K562 (cell line): ENCODE measurements around the gene COQ7. TPM values are rescaled to one million over a fixed set of nuclear protein-coding genes. Genes with fewer than 3 reads are reported as not detected.

Source experiments
- ATAC-seq: fragments of 200-7000 bp; cut with Tn5 transposase; 3 replicates; pipeline ENCODE4 v1.9.1; 2020; ENCODE audit warnings: moderate library complexity
- BruUV-seq: library from RNA; stranded (reverse); fragments of 400-500 nt; replicated peaks from 2 replicates; lab custom pipeline; 2021; lab: Mats Ljungman, UMichigan
- CTCF ChIA-PET: fragments of 300-600 bp; formaldehyde crosslinking; extraction: SDS; loops from one replicate; lab custom pipeline; 2021; ENCODE audit warnings: low intra/inter-chr PET ratio; lab: Yijun Ruan, JAX
- POLR2A ChIA-PET: fragments of 300-600, 350-650 bp; sonication (Branson Sonifier 250); formaldehyde crosslinking; extraction: SDS; loops from one replicate; lab custom pipeline; 2021; ENCODE audit warnings: antibody characterized with exemption, inconsistent platforms; lab: Yijun Ruan, JAX
- DNase-seq, 4 experiments: peaks; one replicate each; pipeline versions ENCODE4 v3.0.0 to v3.0.0-alpha.2; 2011 to 2018; ENCODE audit warnings: low spot score in 3 of 4, mixed read lengths in 3 of 4; ENCODE audit errors: extremely low read depth in 1 of 4
- FAIRE-seq: peaks from 2 replicates; lab custom pipeline; 2011; peaks lifted over from hg19 to GRCh38; lab: Jason Lieb, UNC
- H2AFZ ChIP-seq: 2 replicates; pipeline ENCODE4 v1.6.0; 2011; ENCODE audit warnings: low read depth, low read length, control low read depth, inconsistent platforms
- H3K27ac ChIP-seq: fragments of 200-600 bp; 3 replicates; pipeline ENCODE4 v1.8.0; 2011; ENCODE audit warnings: low read depth, mild to moderate bottlenecking, control low read depth, inconsistent platforms, low read length, moderate library complexity, mixed read lengths; ENCODE audit errors: extremely low read depth
- H3K27me3 ChIP-seq, 2 experiments: fragments of 300-600 bp in 1 of 2; 2 replicates in 1 of 2; 3 replicates in 1 of 2; pipeline versions ENCODE4 v1.6.0 to v1.8.0; 2011; ENCODE audit warnings: inconsistent platforms in 2 of 2, low read length in 2 of 2, mild to moderate bottlenecking in 1 of 2, mixed read lengths in 1 of 2, moderate library complexity in 1 of 2; ENCODE audit not compliant: control insufficient read depth in 2 of 2, insufficient read depth in 2 of 2
- H3K36me3 ChIP-seq: fragments of 300-600 bp; 3 replicates; pipeline ENCODE4 v1.8.0; 2011; ENCODE audit warnings: mild to moderate bottlenecking, low read length, inconsistent platforms; ENCODE audit not compliant: control insufficient read depth, insufficient read depth
- H3K4me1 ChIP-seq, 2 experiments: fragments of 200-600 bp in 1 of 2; replicated peaks in 1 of 2; 2 replicates in 1 of 2; 3 replicates in 1 of 2; pipeline versions ENCODE4 v1.5.1 to v1.8.0; 2011; ENCODE audit warnings: inconsistent platforms in 2 of 2, low read length in 2 of 2, mild to moderate bottlenecking in 1 of 2, mixed read lengths in 1 of 2, moderate library complexity in 1 of 2; ENCODE audit not compliant: control insufficient read depth in 2 of 2, insufficient read depth in 2 of 2
- H3K4me2 ChIP-seq: 2 replicates; pipeline ENCODE4 v1.6.1; 2011; ENCODE audit warnings: low read length, control low read depth, inconsistent platforms, mixed read lengths; ENCODE audit not compliant: insufficient read depth
- H3K4me3 ChIP-seq: fragments of 200-600 bp; sonication (generic), shearing (Covaris generic); 2 replicates; pipeline ENCODE4 v1.5.1; 2016; ENCODE audit warnings: control low read depth, inconsistent platforms
- H3K79me2 ChIP-seq: fragments of 200-600 bp; 3 replicates; pipeline ENCODE4 v1.8.0; 2011; ENCODE audit warnings: low read length, inconsistent platforms; ENCODE audit not compliant: control insufficient read depth, insufficient read depth
- H3K9ac ChIP-seq, 2 experiments: 2 replicates each; pipeline versions ENCODE4 v1.6.0 to v1.6.1; 2011; ENCODE audit warnings: low read depth in 2 of 2, low read length in 2 of 2, control low read depth in 1 of 2, inconsistent platforms in 1 of 2, mild to moderate bottlenecking in 1 of 2, mixed read lengths in 1 of 2; ENCODE audit not compliant: insufficient read depth in 1 of 2
- H3K9me1 ChIP-seq: one replicate; pipeline ENCODE4 v1.6.0; 2011; ENCODE audit warnings: inconsistent platforms, mild to moderate bottlenecking, low read length, moderate library complexity; ENCODE audit not compliant: control insufficient read depth, insufficient read depth
- H3K9me3 ChIP-seq: replicated peaks from 2 replicates; pipeline ENCODE4 v1.5.1; 2011; ENCODE audit warnings: low read depth, low read length, inconsistent platforms; ENCODE audit not compliant: control insufficient read depth, insufficient read depth
- H4K20me1 ChIP-seq: replicated peaks from 2 replicates; pipeline ENCODE4 v1.6.1; 2011; ENCODE audit warnings: low read length, inconsistent platforms, mixed read lengths; ENCODE audit not compliant: control insufficient read depth, insufficient read depth
- BRF2 ChIP-seq: IDR thresholded peaks from 3 replicates; pipeline ENCODE4 v1.6.1; 2011; ENCODE audit warnings: borderline replicate concordance, mild to moderate bottlenecking; ENCODE audit not compliant: insufficient read length, insufficient read depth
- ETV1 ChIP-seq: fragments of 450-650 bp; conservative IDR thresholded peaks from 2 replicates; pipeline ENCODE4 v1.6.1; 2016; ENCODE audit warnings: missing genetic modification characterization, control low read depth, low read depth, missing compliant biosample characterization
- GATA2 ChIP-seq: sonication (generic); formaldehyde crosslinking; IDR thresholded peaks from 2 replicates; pipeline ENCODE4 v1.4.0; 2020; ENCODE audit warnings: mild to moderate bottlenecking, missing genetic modification reagents
- IRF2 ChIP-seq: sonication (generic); formaldehyde crosslinking; IDR thresholded peaks from 2 replicates; pipeline ENCODE4 v1.8.1; 2022; ENCODE audit warnings: mild to moderate bottlenecking, missing genetic modification reagents
- KAT8 ChIP-seq: fragments of 450-650 bp; IDR thresholded peaks from 2 replicates; pipeline ENCODE4 v1.6.1; 2016; ENCODE audit warnings: low read depth, mild to moderate bottlenecking
- NKRF ChIP-seq: fragments of 450-650 bp; IDR thresholded peaks from 2 replicates; pipeline ENCODE4 v1.6.1; 2016; ENCODE audit warnings: borderline replicate concordance
- NUFIP1 ChIP-seq: fragments of 450-650 bp; IDR thresholded peaks from 2 replicates; pipeline ENCODE4 v1.6.1; 2018; ENCODE audit not compliant: partially characterized antibody
- TCF7 ChIP-seq: sonication (generic); IDR thresholded peaks from 2 replicates; pipeline ENCODE4 v1.6.1; 2016; ENCODE audit warnings: antibody characterized with exemption, borderline replicate concordance
- TSHZ1 ChIP-seq: fragments of 250-450 bp; sonication (Bioruptor Pico); IDR thresholded peaks from 2 replicates; pipeline ENCODE4 v1.4.0; 2020; ENCODE audit warnings: mild to moderate bottlenecking, moderate library complexity
- ZBTB8A ChIP-seq: fragments of 450-650 bp; IDR thresholded peaks from 2 replicates; pipeline ENCODE4 v1.6.1; 2018; ENCODE audit warnings: mild to moderate bottlenecking, moderate library complexity; ENCODE audit not compliant: partially characterized antibody
- ZNF121 ChIP-seq: sonication (generic); formaldehyde crosslinking; conservative IDR thresholded peaks from 2 replicates; pipeline ENCODE4 v1.8.0; 2022; ENCODE audit warnings: missing genetic modification reagents
- ZNF165 ChIP-seq: fragments of 250-450 bp; sonication (Bioruptor Pico); IDR thresholded peaks from 2 replicates; pipeline ENCODE4 v1.4.0; 2020; ENCODE audit warnings: borderline replicate concordance
- ZNF232 ChIP-seq: sonication (generic); formaldehyde crosslinking; IDR thresholded peaks from 2 replicates; pipeline ENCODE4 v1.8.0; 2022; ENCODE audit warnings: mild to moderate bottlenecking, missing genetic modification reagents
- ZNF282 ChIP-seq: sonication (generic); formaldehyde crosslinking; IDR thresholded peaks from 2 replicates; pipeline ENCODE4 v1.8.1; 2023; ENCODE audit warnings: missing genetic modification reagents
- ZNF561 ChIP-seq: fragments of 450-650 bp; formaldehyde crosslinking; conservative IDR thresholded peaks from 2 replicates; pipeline ENCODE4 v1.4.0; 2020; ENCODE audit warnings: mild to moderate bottlenecking, moderate library complexity
- WGBS: fragments of 100-300 bp; shearing (Covaris generic); methylation state at CpG from one replicate; pipeline ENCODE4 v1.1.6; 2016; ENCODE audit warnings: low coverage, mixed read lengths; ENCODE audit not compliant: insufficient coverage; ENCODE audit errors: missing lambda C conversion rate; 5-methylcytosine and 5-hydroxymethylcytosine counted together
- in situ Hi-C: fragments of 300-500 bp; cut with MboI; formaldehyde crosslinking; loops from 4 replicates; pipeline ENCODE4 v1.15.0; 2018; ENCODE audit warnings: inconsistent platforms, mixed read lengths
- intact Hi-C: fragments of 100-400 bp; cut with micrococcal nuclease; formaldehyde crosslinking; loops from 2 replicates; pipeline ENCODE4 v1.14.2; 2022
- polyA plus RNA-seq, 8 experiments: library from polyadenylated mRNA; depleted of rRNA in 4 of 8; stranded (reverse) in 5 of 8; unstranded in 3 of 8; fragments of >200 nt; fragmentation: Nextera tagmentation in 2 of 8; fragmentation: Illumina TruSeq in 1 of 8; extraction: Ambion mirVana in 2 of 8; extraction: Trizol in 1 of 8; gene quantifications; 2 replicates each; pipeline versions ENCODE4 v1.2.1 to v1.2.3, GENCODE V29; 2011 to 2014; ENCODE audit warnings: inconsistent platforms in 1 of 8, missing spikeins in 1 of 8
- total RNA-seq, 7 experiments: library from RNA; depleted of rRNA in 6 of 7; stranded (reverse); fragments of >200 nt in 6 of 7; fragmentation: Illumina TruSeq in 2 of 7; extraction: Trizol in 2 of 7; gene quantifications; 2 replicates each; pipeline versions ENCODE4 v1.2.1 to v1.2.3, GENCODE V29; 2011 to 2021; ENCODE audit warnings: low replicate concordance in 1 of 7

The COQ7 gene
- total and polyA plus RNA-seq, 9 of the 15 experiments (the other 6 are each of a cell fraction or from before 2014, with no cell fraction given), result 2.3 to 26.1 (median 15.2) TPM

- H3K27ac ChIP-seq, result no peak overlapping the region
- H3K4me3 ChIP-seq, result no peak overlapping the region
- 15% methylated on average over 5 of the region's 5 CpGs for WGBS
- no peak overlapping the region for H3K4me2 ChIP-seq
- DNase-seq, result no peak
- H3K27me3 ChIP-seq, result peaks cover 3 to 9% of the 10 kb centered on the region in 2 experiments; a peak in 1 of 5 replicates
- no peaks in the 10 kb centered on the region; the same call in 1 of the 2 replicates for H4K20me1 ChIP-seq
- no peaks in the 10 kb centered on the region for H3K79me2 ChIP-seq
- intact Hi-C loops, result no loop called here
- no peak for ATAC-seq
- no peaks in the 10 kb centered on the region for H3K36me3 ChIP-seq
- no TSS peak for BruUV-seq
- ChIA-PET CTCF (no interaction called here), POLR2A (interaction anchor here (1.0 kb wide), 1 partner anchor 26 kb away, joined by 3 read pairs; no protein-coding TSS in a partner anchor)
- no peak for FAIRE-seq
- no peak overlapping the region for H2AFZ ChIP-seq
- no peaks in the 10 kb centered on the region; the same call in 1 of the 2 replicates for H3K9me3 ChIP-seq
- TF ChIP-seq TCF7, result no peak
- TF ChIP-seq NKRF, result no peak
- no peak for TF ChIP-seq ZNF121 (CRISPR knock-in tag)
- no peak for TF ChIP-seq BRF2
- no peak for TF ChIP-seq NUFIP1
- TF ChIP-seq KAT8, result no peak
- no peak for TF ChIP-seq ZNF232 (CRISPR knock-in tag)
- no peak for TF ChIP-seq ZBTB8A
- no peak for TF ChIP-seq ZNF282 (CRISPR knock-in tag)
- no peak for TF ChIP-seq GATA2 (CRISPR knock-in tag)
- no peak for TF ChIP-seq ETV1 (tag)
- no peak for TF ChIP-seq IRF2 (CRISPR knock-in tag)
- TF ChIP-seq ZNF165 (CRISPR knock-in tag), result no peak
- TF ChIP-seq TSHZ1 (CRISPR knock-in tag), result no peak
- no peak for TF ChIP-seq ZNF561 (CRISPR knock-in tag)
- in situ Hi-C loops, result no loop called here
- H3K9me1 ChIP-seq, result no peaks in the 10 kb centered on the region
- H3K4me1 ChIP-seq, result no peaks in the 10 kb centered on the region
- H3K9ac ChIP-seq, result no peak overlapping the region
Measured at GRCh38 chr16:19104607-19105006, 37.2 kb downstream of the COQ7 start.
